Smooth muscle cell (in vitro differentiated cells): ENCODE data around the gene EXOC4. TPM values are rescaled to one million over a fixed set of nuclear protein-coding genes. Genes with fewer than 3 reads are reported as not detected.

Source experiments
- DNase-seq: peaks from one replicate; lab custom pipeline; 2025; ENCODE audit not compliant: unreplicated experiment; lab: John Stamatoyannopoulos, UW
- H2AFZ ChIP-seq: fragments of 200-600 bp; sonication (generic); 2 replicates; pipeline ENCODE4 v1.6.0; 2016; ENCODE audit warnings: antibody characterized with exemption, low read depth, mild to moderate bottlenecking
- H3F3A ChIP-seq: fragments of 200-600 bp; sonication (generic); 2 replicates; pipeline ENCODE4 v1.6.0; 2017; ENCODE audit warnings: antibody characterized with exemption, low read depth
- H3K27ac ChIP-seq: fragments of 200-600 bp; sonication (generic); 2 replicates; pipeline ENCODE4 v1.5.1; 2016; ENCODE audit warnings: low read depth, mild to moderate bottlenecking
- H3K27me3 ChIP-seq: fragments of 200-600 bp; sonication (generic); 2 replicates; pipeline ENCODE4 v1.6.1; 2016; ENCODE audit warnings: low read depth, mild to moderate bottlenecking
- H3K36me3 ChIP-seq: fragments of 200-600 bp; sonication (generic); 2 replicates; pipeline ENCODE4 v1.5.1; 2016; ENCODE audit warnings: low read depth
- H3K4me1 ChIP-seq: fragments of 200-600 bp; sonication (generic); 2 replicates; pipeline ENCODE4 v1.5.1; 2016; ENCODE audit warnings: low read depth
- H3K4me2 ChIP-seq: fragments of 200-600 bp; sonication (generic); 2 replicates; pipeline ENCODE4 v1.6.0; 2016; ENCODE audit warnings: mild to moderate bottlenecking
- H3K4me3 ChIP-seq: fragments of 200-600 bp; sonication (generic); 2 replicates; pipeline ENCODE4 v1.5.1; 2016; ENCODE audit warnings: mild to moderate bottlenecking
- H3K79me2 ChIP-seq: fragments of 200-600 bp; sonication (generic); 2 replicates; pipeline ENCODE4 v1.6.0; 2016; ENCODE audit warnings: low read depth, mild to moderate bottlenecking
- H3K9ac ChIP-seq: fragments of 200-600 bp; sonication (generic); 2 replicates; pipeline ENCODE4 v1.6.0; 2016; ENCODE audit warnings: low read depth
- H3K9me3 ChIP-seq: fragments of 200-600 bp; sonication (generic); replicated peaks from 2 replicates; pipeline ENCODE4 v1.5.1; 2016; ENCODE audit warnings: low read depth
- H4K20me1 ChIP-seq: fragments of 200-600 bp; sonication (generic); 2 replicates; pipeline ENCODE4 v1.6.0; 2016; ENCODE audit warnings: low read depth
- CTCF ChIP-seq: fragments of 200-600 bp; sonication (generic); IDR thresholded peaks from 2 replicates; pipeline ENCODE4 v1.5.1; 2017; ENCODE audit warnings: borderline replicate concordance, mild to moderate bottlenecking, antibody characterized with exemption; ENCODE audit not compliant: insufficient read depth, poor library complexity, severe bottlenecking
- WGBS: methylation state at CpG from one replicate; pipeline ENCODE4 v1.1.7; 2016; ENCODE audit warnings: low lambda C conversion rate; 5-methylcytosine and 5-hydroxymethylcytosine counted together
- polyA plus RNA-seq: library from polyadenylated mRNA; unstranded; fragments of >200 nt; fragmentation: Nextera tagmentation; extraction: Ambion mirVana; gene quantifications from 2 replicates; pipeline ENCODE4 v1.2.1, GENCODE V29; 2016
- total RNA-seq: library from RNA; depleted of rRNA; stranded (reverse); fragments of >200 nt; gene quantifications from 2 replicates; pipeline ENCODE4 v1.2.3, GENCODE V29; 2014

EXOC4 gene
- total and polyA plus RNA-seq, 2 experiments from 2014 or later, result 21.5 to 47.1 TPM

GRCh38 chr7:133754708-133755107 is 501.8 kb downstream of the EXOC4 start:
- Histone ChIP-seq H2AFZ (no peak overlapping the region), H3K4me1 (no peaks in the 10 kb centered on the region), H3K4me2 (no peak overlapping the region), H3F3A (no peaks in the 10 kb centered on the region), H3K9ac (no peak overlapping the region), H3K27ac (no peak overlapping the region), H3K9me3 (no peaks in the 10 kb centered on the region), H3K4me3 (no peak overlapping the region), H3K27me3 (no peaks in the 10 kb centered on the region), H3K36me3 (no peaks in the 10 kb centered on the region), H4K20me1 (no peaks in the 10 kb centered on the region), H3K79me2 (no peaks in the 10 kb centered on the region)
- no peak for DNase-seq
- no peak for TF ChIP-seq CTCF
- WGBS, result 92% methylated on average over 1 of the region's 1 CpG

GRCh38 chr7:133755901-133756300 is 503.0 kb downstream of the EXOC4 start:
- Histone ChIP-seq H3K27me3 (no peaks in the 10 kb centered on the region), H3K9ac (no peak overlapping the region), H3K79me2 (no peaks in the 10 kb centered on the region), H3K4me3 (no peak overlapping the region), H3K9me3 (no peaks in the 10 kb centered on the region), H3K36me3 (no peaks in the 10 kb centered on the region), H3K4me2 (no peak overlapping the region), H4K20me1 (no peaks in the 10 kb centered on the region), H3K27ac (no peak overlapping the region), H2AFZ (no peak overlapping the region), H3K4me1 (no peaks in the 10 kb centered on the region), H3F3A (no peaks in the 10 kb centered on the region)
- no peak for TF ChIP-seq CTCF
- no peak for DNase-seq

GRCh38 chr7:133761443-133761842 is 508.6 kb downstream of the EXOC4 start:
- no peaks in the 10 kb centered on the region for H3K9me3 ChIP-seq
- 94% methylated on average over 4 of the region's 4 CpGs for WGBS
- no peaks in the 10 kb centered on the region for H3K27me3 ChIP-seq
- H3K4me2 ChIP-seq, result no peak overlapping the region
- no peaks in the 10 kb centered on the region for H4K20me1 ChIP-seq
- H3K9ac ChIP-seq, result no peak overlapping the region
- no peaks in the 10 kb centered on the region for H3F3A ChIP-seq
- no peak for TF ChIP-seq CTCF
- H3K4me3 ChIP-seq, result no peak overlapping the region
- no peak overlapping the region for H2AFZ ChIP-seq
- no peaks in the 10 kb centered on the region for H3K36me3 ChIP-seq
- no peak overlapping the region for H3K27ac ChIP-seq
- no peaks in the 10 kb centered on the region for H3K79me2 ChIP-seq
- DNase-seq, result no peak
- no peaks in the 10 kb centered on the region for H3K4me1 ChIP-seq

GRCh38 chr7:133763076-133763640 is 510.3 kb downstream of the EXOC4 start:
- Histone ChIP-seq H3F3A (no peaks in the 10 kb centered on the region), H3K36me3 (no peaks in the 10 kb centered on the region), H3K4me2 (no peak overlapping the region), H3K9me3 (no peaks in the 10 kb centered on the region), H3K4me1 (no peaks in the 10 kb centered on the region), H3K4me3 (no peak overlapping the region), H3K27me3 (no peaks in the 10 kb centered on the region), H3K27ac (no peak overlapping the region), H3K79me2 (no peaks in the 10 kb centered on the region), H2AFZ (no peak overlapping the region), H4K20me1 (no peaks in the 10 kb centered on the region), H3K9ac (no peak overlapping the region)
- 87% methylated on average over 3 of the region's 3 CpGs for WGBS
- no peak for DNase-seq
- no peak for TF ChIP-seq CTCF
